ENCODE measurements around the gene IRF9.
"Not testable (repeated sequence)": the region's sequence is repeated elsewhere in the genome, so short reads cannot be mapped to it uniquely, and the experiment has no call there.

The IRF9 gene

DNA sequence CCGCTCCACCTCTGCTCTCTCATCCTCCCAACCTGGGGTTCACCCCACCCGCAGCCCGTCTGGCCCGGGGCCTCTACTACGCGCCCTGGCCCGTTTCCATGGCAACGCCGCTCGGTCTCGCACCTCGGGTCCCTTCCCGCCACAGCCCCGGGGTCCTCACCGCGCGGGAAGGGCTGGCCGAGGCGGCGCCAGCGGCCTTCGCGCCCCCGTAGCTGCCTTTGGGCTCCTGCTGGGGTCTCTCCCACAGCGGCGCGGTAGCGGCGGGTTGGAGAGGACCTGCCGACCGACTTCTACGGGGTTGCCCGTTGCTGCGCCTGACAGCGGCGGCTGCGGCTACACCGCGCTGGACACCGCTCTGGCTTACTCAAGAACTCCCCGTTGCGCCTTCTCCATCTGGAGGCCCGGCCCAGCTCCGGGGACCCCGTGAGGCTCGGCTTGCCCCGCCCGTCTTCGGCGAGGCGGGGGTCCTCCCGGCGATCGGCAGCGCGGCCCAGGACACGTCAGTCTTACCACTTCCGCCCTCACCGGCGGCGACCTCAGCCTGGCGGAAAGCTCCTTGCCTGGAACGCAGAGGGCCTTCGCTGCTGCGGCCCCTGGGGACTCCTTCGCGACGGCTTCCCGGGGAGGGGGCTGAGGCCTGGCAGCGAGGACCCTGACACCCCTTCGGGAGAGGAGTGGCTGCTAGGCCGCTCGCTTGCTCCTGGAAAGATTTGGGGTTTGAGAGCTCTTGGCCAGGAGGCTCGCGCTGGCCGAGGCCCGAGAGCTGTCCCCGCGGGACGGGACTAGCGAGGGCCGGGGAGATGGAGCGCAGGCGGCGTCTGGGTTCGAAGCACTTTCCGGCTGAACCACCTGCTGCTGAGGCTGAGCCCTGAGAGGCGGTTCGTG, 34.4 kb downstream of the IRF9 start, which contains the start of gene TM9SF1:
Gene TM9SF1 (minus strand): TSS at position 256 of the 885 bp plus-strand sequence. CDS start 422 bp downstream, outside the sequence.
- DNase-seq, result peak; percentile 82

DNA sequence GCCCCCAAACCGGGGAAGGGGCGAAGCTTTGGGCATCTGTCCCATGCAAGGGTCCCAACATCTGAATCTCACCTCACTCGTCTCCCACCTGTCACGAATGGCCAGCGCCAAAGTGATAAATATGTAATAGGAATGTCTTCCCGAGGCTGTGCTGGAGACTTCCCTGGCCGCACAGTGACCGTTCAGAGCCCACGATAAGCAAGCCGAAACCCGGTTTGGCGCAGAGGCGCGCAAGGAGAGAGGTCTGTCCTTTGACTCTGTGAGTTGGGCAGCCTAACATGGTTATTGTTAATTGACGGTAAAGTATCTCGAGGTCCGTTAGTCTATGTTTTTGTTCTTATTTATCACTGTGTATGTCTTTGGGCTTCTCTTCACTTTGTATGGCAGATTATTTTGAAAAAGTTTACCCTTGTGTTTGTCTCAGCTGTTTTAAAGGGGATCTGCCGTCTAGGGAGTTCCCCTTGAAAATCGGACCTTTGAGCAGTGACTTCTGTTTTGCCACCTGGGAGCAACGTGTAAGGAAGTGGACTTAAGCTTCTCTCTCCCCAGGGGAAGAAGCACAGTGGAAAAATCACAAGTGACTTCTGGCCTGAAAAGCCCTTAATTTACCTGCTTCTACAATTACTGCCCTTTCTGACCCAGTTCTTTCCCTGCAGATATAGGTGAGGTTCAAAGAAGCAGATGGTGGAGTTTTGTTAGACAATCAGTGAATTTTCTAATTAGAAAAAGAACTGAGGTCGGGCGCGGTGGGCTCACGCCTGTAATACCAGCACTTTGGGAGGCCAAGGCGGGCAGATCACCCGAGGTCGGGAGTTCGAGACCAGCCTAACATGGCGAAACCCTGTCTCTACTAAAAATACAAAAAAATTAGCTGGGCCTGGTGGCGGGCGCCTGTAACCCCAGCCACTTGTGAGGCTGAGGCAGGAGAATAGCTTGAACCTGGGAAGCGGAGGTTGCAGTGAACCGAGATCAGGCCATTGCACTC, 35.3 kb downstream of the IRF9 start:
- DNase-seq, result no peak

DNA sequence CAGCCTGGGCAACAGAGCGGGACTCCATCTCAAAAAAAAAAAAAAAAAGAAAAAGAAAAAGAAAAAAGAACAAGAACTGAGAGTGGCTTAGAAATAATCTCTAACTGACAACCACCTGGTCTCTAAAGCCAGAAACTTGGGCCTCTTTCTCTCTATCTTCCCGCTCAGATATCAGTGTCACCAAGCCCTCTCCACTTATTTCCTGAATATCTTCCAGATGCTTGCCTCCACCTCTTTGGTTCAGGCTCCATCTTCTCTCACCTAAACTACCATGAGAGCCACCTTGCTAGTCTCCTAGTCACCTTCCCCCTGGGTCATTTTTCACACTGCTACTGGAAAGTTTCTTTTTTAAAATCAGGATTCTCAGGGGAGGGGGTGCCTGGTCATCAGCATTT, 36.0 kb downstream of the IRF9 start:
- DNase-seq, result no peak

DNA sequence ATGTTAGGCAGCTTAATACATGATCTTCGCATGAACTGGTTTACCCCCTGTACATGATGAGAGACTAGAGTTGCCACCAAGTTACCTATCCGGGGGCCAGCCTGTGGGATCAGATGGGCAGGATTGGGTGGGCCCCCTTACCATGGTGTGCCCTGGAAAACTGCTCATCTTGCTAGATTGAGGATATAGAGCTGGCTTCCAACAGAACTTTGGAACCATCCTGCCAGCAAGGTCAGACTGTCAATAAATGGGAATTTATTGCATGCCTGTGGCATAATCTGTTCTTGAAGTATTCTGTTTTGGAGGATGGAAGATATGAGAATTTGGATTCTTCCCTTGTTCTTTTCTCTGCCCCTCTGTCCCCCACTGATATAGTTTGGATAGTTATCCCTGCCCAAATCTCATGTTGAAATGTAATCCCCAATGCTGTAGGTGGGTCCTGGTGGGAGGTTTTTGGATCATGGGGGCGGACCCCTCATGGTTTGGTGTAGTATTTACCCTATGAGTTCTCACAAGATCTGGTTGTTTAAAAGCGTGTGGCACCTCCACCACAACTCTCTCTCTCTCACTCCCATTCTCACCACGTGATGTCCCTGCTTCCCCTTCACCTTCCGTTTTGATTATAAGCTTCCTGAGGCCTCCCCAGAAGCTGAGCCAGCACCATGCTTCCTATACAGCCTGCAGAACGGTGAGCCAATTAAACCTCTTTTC, 37.9 kb downstream of the IRF9 start:
- DNase-seq, result no peak

DNA sequence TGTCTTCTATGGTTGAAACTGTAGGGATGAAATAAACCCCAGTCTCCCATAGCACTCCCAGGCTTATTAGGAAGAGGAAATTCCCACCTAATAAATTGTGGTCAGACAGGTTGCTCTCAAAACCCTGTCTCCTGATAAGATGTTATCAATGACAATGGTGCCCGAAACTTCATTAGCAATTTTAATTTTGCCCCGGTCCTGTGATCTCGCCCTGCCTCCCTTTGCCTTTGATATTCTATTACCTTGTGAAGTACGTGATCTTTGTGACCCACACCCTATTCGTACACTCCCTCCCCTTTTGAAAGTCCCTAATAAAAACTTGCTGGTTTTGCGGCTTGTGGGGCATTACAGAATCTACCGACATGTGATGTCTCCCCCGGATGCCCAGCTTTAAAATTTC, 41.5 kb downstream of the IRF9 start:
- DNase-seq, result not testable (repeated sequence)

DNA sequence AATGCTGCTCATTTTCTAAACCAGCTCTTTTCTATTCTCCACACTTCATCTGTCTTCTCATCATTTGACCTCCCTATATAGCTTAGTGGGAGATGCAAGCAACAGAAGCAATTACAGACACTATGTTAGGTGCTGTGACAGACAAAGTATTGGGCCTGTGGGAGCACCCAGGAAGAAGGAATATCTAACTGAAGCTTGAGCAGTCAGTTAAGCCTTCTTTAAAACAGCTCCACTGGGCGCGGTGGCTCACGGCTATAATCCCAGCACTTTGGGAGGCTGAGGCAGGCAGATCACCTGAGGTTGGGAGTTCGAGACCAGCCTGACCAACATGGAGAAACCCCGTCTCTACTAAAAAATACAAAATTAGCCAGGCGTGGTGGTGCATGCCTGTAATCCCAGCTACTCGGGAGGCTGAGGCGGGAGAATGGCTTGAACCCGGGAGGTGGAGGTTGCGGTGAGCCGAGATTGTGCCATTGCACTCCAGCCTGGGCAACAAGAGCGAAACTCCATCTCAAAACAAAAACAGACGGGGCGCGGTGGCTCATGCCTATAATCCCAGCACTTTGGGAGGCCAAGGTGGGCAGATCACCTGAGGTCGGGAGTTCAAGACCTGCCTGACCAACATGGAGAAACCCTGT, 42.3 kb downstream of the IRF9 start:
- not testable (repeated sequence) for DNase-seq

DNA sequence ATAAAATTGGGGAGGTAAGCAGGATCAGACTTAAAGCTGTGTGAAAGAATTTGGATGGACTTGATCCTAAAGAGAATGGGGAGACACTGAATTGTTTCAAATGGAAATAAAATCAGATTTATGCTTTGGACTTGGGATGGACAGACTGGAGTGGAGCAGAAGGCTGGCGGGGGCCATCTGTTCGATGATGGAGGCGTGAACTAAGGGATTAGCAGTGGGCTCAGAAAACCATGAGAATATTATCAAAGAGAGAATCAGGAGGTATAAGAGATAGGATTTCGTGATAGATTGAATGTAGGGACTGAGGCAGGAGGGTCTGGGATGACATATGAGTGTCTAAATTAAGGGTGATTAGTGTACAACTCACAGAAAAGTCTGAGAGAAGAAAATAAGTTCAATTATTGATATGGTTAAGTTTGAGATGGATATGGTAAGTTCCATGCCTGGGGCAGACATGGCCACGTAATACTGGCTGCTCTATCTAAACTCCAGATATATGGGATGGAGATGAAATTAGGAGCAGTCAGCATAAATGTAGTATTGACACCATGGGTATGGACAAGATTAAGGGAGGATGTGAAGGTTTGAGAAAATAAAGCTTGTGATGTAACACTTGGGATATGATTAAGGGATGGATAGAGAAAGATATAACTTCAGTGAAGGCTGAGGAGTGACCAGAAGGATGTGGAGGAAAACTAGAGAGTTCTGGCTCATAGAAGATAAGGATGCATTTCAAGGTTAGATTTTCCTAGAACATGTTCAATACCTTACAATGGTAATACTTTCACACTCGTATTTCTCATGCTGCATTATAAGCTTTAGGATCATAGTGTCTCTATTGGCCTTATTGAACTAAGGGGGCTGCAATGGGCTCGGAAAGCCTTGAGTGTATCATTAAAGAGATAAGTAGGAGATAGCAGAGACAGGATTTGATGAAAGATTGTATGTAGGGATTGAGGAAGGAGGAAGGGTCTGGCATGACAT, 43.4 kb downstream of the IRF9 start:
- DNase-seq, result no peak

DNA sequence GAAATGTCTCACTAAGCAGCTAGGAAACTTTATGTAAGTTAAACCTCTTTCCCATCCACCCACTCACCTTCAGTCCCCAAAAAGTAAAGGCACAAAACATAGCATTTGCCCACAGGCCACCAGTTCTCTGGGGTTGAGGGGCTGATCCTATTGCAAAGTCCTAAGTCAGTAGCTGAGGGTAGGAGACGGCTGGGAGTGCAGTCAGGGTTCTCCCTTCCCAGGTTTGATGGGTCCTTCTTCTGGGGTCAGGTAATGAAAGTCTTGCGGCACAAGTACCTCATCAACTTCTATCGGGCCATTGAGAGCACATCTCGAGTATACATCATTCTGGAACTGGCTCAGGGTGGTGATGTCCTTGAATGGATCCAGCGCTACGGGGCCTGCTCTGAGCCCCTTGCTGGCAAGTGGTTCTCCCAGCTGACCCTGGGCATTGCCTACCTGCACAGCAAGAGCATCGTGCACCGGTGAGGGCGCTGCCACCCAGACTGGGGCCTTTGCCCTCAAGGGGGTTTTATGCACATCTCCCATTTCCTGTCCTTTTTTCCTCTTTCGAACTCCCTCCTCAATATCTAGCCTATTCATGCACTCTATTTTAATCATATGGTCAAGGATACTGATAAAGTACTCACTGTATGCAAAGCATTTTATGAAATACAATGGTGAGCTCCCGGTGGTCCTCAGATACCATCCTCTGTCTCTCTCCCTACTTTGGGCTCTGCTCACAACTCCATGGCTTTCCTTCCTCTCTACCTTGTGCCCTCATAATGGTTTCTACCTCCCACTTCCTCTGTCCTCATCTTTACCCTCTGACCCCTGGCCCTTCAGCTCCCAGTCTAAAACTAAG, 45.4 kb downstream of the IRF9 start:
- DNase-seq, result no peak

DNA sequence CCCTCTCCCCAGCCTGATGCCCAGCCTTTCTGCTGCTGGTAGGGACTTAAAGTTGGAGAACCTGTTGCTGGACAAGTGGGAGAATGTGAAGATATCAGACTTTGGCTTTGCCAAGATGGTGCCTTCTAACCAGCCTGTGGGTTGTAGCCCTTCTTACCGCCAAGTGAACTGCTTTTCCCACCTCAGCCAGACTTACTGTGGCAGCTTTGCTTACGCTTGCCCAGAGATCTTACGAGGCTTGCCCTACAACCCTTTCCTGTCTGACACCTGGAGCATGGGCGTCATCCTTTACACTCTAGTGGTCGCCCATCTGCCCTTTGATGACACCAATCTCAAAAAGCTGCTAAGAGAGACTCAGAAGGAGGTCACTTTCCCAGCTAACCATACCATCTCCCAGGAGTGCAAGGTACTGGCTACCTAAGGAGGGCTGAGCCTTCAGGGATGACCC, 46.1 kb downstream of the IRF9 start:
- no peak for DNase-seq

DNA sequence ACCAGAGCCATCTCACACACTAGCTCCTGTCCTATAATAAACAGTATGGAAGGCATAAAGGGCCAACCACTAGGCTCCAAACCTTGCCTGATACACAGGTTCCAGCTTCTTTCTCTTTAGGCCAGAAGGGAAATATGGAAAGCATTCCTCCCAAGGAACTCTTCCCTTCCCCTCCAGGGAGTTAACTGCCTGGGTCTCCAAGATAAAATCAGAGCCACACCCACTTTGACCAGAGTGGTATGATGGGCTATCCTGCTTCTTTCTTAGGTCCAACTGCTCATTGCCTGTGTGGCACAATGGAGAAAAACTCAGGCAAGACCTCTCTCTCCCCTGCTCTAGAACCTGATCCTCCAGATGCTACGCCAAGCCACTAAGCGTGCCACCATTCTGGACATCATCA, 46.6 kb downstream of the IRF9 start:
- no peak for DNase-seq

DNA sequence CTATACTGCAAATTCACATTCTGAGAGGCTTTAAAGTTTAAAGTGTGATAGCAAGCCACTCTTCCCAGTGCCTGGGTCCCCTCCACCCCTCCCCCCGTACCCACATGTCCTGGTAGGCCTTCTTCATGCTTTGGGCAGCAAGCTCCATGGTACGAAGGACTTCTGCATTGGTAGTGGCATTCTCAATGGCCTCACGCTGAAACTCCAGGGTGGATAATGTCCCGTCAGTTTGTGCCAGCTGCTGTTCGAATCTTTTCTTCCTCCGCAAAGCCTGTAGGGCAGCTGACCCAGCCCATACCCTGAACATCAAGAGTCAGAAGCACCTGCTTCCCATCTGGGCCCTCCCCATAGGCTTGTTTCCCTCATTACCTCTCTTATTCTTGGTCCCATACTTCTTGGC, 50.2 kb downstream of the IRF9 start:
- no peak for DNase-seq

DNA sequence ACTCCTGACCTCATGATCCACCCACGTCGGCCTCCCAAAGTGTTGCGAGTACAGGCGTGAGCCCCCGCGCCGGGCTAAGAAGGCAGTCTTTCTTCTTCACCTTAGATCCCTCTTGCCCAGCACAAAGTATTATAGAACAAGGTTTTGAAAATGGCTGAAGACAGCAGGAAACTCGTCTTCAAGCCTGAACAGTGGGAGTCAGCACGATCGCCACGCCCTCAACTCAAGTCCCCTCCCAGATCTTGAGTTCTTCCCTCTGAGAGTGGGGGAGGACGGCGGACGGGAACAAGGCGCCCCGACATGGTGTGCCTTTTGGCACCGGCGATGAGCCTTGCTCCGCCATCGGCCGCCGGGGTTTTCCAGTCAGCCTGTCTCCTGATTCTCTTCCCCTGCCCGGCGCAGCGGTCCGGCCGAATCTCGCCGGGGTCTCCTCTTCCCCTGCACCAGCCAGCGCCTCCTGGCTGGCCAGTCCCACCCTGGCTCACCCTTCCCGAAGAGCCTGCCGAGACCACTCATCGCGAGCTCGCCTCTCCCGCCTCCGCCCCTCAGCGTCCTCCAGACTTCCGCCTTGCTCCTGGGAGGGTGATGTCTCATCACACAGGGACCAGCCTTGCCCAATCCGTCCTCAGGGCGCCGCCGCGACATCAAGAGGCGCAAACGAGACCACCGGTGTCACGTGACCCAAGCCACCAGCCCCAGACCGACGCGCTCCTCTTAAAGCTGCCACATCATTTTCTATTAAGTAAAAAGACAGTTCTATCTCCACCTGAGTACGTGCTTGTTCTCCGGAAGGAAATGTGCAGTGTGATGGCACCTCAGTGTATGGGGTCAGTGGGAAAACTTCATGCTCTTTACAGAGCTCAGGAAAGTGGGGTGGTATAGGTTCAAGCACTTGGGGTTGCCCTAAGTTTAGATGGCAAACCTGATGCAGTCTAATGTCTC, 52.1 kb downstream of the IRF9 start, which contains the start of gene CHMP4A:
Gene CHMP4A (minus strand): TSS at position 565 of the 942 bp plus-strand sequence. CDS start 49 bp downstream, at position 516.
- peak; percentile 92 for DNase-seq

DNA sequence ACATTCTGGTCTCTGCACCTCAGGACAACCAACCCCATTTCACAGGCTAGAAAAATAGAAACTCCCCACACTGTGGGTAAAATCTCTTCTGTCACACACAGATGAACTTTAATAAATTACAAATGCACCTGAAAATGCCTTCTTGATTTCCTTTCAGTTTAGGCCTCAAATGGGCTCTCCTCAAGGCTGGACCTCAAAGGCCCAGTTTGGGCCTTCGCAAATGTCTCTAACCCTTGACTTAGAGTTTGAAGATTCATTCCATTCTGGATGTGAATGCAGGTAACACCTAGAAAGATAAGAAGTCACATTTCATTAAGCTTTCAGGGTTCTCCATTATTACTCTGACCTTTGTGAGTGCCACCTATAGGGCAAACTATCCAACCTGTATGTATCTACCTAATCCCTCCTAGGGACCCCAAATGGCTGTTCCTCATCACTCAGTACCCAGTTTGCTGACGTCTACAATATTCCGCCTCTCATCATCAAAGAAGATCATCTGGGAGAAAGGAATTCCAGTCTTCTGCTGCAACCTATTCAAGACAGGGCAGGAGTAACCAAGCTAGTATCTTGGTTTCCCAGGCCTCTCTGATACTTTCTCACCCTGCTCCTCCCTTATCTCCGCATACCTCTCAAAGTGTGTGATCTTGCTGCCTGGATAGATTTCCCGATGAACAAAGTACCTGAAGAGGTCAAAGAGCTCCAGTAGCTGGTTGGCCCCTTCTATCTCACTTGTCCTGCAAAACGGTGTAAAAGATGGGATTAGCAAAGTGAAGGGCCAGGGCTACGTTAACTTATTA, 53.0 kb downstream of the IRF9 start:
- DNase-seq, result no peak

DNA sequence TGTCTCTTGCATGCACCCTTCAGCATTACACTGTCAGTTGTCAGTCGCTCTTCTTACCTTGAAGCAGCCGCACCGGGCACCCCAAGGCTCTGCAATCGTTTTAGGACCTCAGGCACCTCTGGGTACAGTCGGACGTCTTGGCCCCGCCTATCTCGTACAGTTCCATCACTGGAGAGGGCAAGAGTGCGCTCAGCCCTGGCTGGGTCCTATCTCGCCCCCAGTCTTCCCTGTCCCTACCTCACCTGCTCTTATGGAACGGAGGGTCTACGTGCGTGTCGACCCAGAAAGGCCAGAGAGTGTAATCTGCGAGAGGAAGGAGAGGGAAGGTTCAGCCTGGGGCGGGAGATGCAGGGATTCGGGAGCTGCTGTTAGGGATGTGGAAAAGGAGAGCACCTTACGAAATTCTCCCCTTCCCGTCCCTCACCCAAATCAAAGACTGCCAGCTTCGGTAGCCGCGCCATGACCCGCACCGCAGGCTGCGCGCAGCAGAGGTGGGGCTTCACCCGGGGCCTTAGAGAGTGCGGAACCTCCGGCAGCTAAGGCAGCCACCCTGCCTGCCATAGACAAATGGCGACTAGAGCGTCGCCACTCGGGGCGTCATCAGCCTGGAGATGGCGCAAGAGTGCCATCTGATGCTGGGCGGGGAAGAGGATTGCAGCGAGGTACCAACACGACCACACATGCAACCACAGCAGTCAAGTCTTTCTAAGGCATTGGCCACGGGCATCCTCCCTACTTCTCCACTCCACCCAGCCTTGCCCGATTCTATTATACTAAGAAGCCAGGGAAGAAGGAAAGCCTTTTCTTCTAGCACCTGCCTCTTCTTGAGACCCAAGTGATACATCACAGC, 54.7 kb downstream of the IRF9 start, which contains the start of gene MDP1:
Gene MDP1 (minus strand): TSS at position 572 of the 850 bp plus-strand sequence. CDS start 111 bp downstream, at position 461.
- DNase-seq, result peak; percentile 77

Data from stimulated activated CD4-positive, alpha-beta T cell treated with anti-CD3 and anti-CD28 coated beads, Interleukin-12 subunit alpha, Interleukin-12 subunit beta, amount 100 ng/mL, for 4 hours (primary cell).